Liver (tissue), 9 donors: Measurements from ENCODE around the gene BRINP3. TPM values are rescaled to one million over a fixed set of nuclear protein-coding genes. Genes with fewer than 3 reads are reported as not detected.

Experiments
- DNase-seq: peaks from one replicate; pipeline ENCODE4 v3.0.0-alpha.2; 2017; ENCODE audit warnings: low spot score
- H3K27ac ChIP-seq, 2 donors: one replicate each; pipeline ENCODE4 v1.7.0; 2013; ENCODE audit warnings: inconsistent platforms in 2 of 2, low read length in 2 of 2, control low read depth in 1 of 2, low read depth in 1 of 2, mild to moderate bottlenecking in 1 of 2
- H3K27me3 ChIP-seq, 4 donors: one replicate each; pipeline versions ENCODE4 v1.6.1 to v1.7.0; 2013; ENCODE audit warnings: low read length in 3 of 4, inconsistent platforms in 1 of 4, mild to moderate bottlenecking in 1 of 4, moderate library complexity in 1 of 4; ENCODE audit not compliant: control insufficient read depth in 4 of 4, insufficient read depth in 4 of 4
- H3K36me3 ChIP-seq, 4 donors: one replicate each; pipeline versions ENCODE4 v1.6.1 to v1.7.0; 2013; ENCODE audit warnings: low read length in 3 of 4, mild to moderate bottlenecking in 3 of 4, low read depth in 1 of 4, moderate library complexity in 1 of 4; ENCODE audit not compliant: control insufficient read depth in 4 of 4, insufficient read depth in 3 of 4
- H3K4me1 ChIP-seq, 4 donors: one replicate each; pipeline versions ENCODE4 v1.6.1 to v1.7.0; 2013; ENCODE audit warnings: low read length in 3 of 4, mild to moderate bottlenecking in 3 of 4, moderate library complexity in 1 of 4; ENCODE audit not compliant: control insufficient read depth in 4 of 4, insufficient read depth in 4 of 4
- H3K4me3 ChIP-seq, 3 donors: one replicate each; pipeline versions ENCODE4 v1.6.1 to v1.7.0; 2013; ENCODE audit warnings: low read length in 3 of 3, control low read depth in 1 of 3, low read depth in 1 of 3, mild to moderate bottlenecking in 1 of 3
- H3K9ac ChIP-seq, 2 donors: one replicate each; pipeline ENCODE4 v1.7.0; 2013; ENCODE audit warnings: low read length in 2 of 2, mild to moderate bottlenecking in 2 of 2, moderate library complexity in 2 of 2, control low read depth in 1 of 2, low read depth in 1 of 2
- H3K9me3 ChIP-seq, 4 donors: one replicate each; pipeline versions ENCODE4 v1.6.1 to v1.7.0; 2013; ENCODE audit warnings: low read length in 3 of 4; ENCODE audit not compliant: control insufficient read depth in 4 of 4
- ATF3 ChIP-seq: IDR thresholded peaks from 2 replicates; pipeline ENCODE4 v1.6.1; 2016; ENCODE audit warnings: antibody characterized with exemption
- CTCF ChIP-seq: fragments of 150-350 bp; IDR thresholded peaks from 2 replicates; pipeline ENCODE4 v1.5.1; 2017; ENCODE audit warnings: improper control_type of control experiment, low read depth, low read length; ENCODE audit not compliant: missing input control
- GABPA ChIP-seq, 2 donors: IDR thresholded peaks in 1 of 2; conservative IDR thresholded peaks in 1 of 2; 2 replicates each; pipeline ENCODE4 v1.6.1; 2016; ENCODE audit warnings: antibody characterized with exemption in 2 of 2, mild to moderate bottlenecking in 1 of 2, moderate library complexity in 1 of 2
- HNF4G ChIP-seq: IDR thresholded peaks from 2 replicates; pipeline ENCODE4 v1.6.1; 2016; ENCODE audit warnings: antibody characterized with exemption
- MAX ChIP-seq: IDR thresholded peaks from 2 replicates; pipeline ENCODE4 v1.6.1; 2016; ENCODE audit warnings: antibody characterized with exemption
- NR2F2 ChIP-seq: IDR thresholded peaks from 2 replicates; pipeline ENCODE4 v1.6.1; 2016; ENCODE audit warnings: antibody characterized with exemption
- RXRA ChIP-seq, 2 donors: IDR thresholded peaks; 2 replicates each; pipeline ENCODE4 v1.6.1; 2017 to 2018; ENCODE audit warnings: antibody characterized with exemption in 2 of 2, mild to moderate bottlenecking in 1 of 2
- SP1 ChIP-seq: IDR thresholded peaks from 2 replicates; pipeline ENCODE4 v1.6.1; 2018; ENCODE audit warnings: antibody characterized with exemption, mild to moderate bottlenecking
- TAF1 ChIP-seq: conservative IDR thresholded peaks from 2 replicates; pipeline ENCODE4 v1.6.1; 2016; ENCODE audit warnings: antibody characterized with exemption, mild to moderate bottlenecking
- ZBTB33 ChIP-seq: IDR thresholded peaks from 2 replicates; pipeline ENCODE4 v1.6.1; 2016; ENCODE audit warnings: antibody characterized with exemption
- WGBS: extraction: QIAGEN DNeasy Blood & Tissue Kit; methylation state at CpG from one replicate; pipeline ENCODE4 v1.1.7; 2013; 5-methylcytosine and 5-hydroxymethylcytosine counted together
- polyA plus RNA-seq, 2 donors: library from polyadenylated mRNA; stranded (reverse) in 1 of 2; unstranded in 1 of 2; fragments of 200-250 nt in 1 of 2; fragments of >200 nt in 1 of 2; fragmentation: Nextera tagmentation in 1 of 2; extraction: Ambion mirVana in 1 of 2; gene quantifications; one replicate each; pipeline versions ENCODE4 v1.2.1 to v1.2.3, GENCODE V29; 2013 to 2015
- total RNA-seq, 2 donors: library from RNA; depleted of rRNA; stranded (reverse); fragments of >200 nt; gene quantifications; one replicate each; pipeline ENCODE4 v1.2.3, GENCODE V29; 2014
- donor health status: healthy.
- donor health status: healthy.
- donor health status: healthy.
- donor health status: healthy.
- donor health status: healthy.

Gene BRINP3
- total and polyA plus RNA-seq, 4 donors: 0.02 TPM; not detected in 3

GRCh38 chr1:190474650-190475211 lies 2.9 kb downstream of the BRINP3 start:
- peaks cover 0 to 24% (median 9%) of the 10 kb centered on the region in 4 donors for H3K27me3 ChIP-seq
- DNase-seq: no peak
- H3K9me3 ChIP-seq: no peaks in the 10 kb centered on the region
- 4% methylated on average over 13 of the region's 13 CpGs for WGBS
- H3K27ac ChIP-seq: no peak overlapping the region
- no peaks in the 10 kb centered on the region for H3K36me3 ChIP-seq
- H3K4me3 ChIP-seq: no peak overlapping the region
- H3K4me1 ChIP-seq: peaks cover 0 to 12% (median 9%) of the 10 kb centered on the region in 4 donors
- TF ChIP-seq SP1 (no peak), NR2F2 (no peak), TAF1 (no peak), MAX (no peak), RXRA (IDR thresholded peaks at IDR 0.05) (no peak)
- H3K9ac ChIP-seq: no peak overlapping the region

GRCh38 chr1:190474010-190474409 lies 3.7 kb downstream of the BRINP3 start:
- Histone ChIP-seq H3K36me3 (no peaks in the 10 kb centered on the region), H3K4me3 (no peak overlapping the region), H3K4me1 (peaks cover 0 to 11% (median 8%) of the 10 kb centered on the region in 4 donors), H3K9me3 (no peaks in the 10 kb centered on the region), H3K9ac (no peak overlapping the region), H3K27me3 (peaks cover 0 to 17% (median 9%) of the 10 kb centered on the region in 4 donors), H3K27ac (no peak overlapping the region)
- 40% methylated on average over 2 of the region's 2 CpGs for WGBS
- TF ChIP-seq HNF4G (no peak), CTCF (no peak), GABPA (IDR thresholded peaks at IDR 0.05 in 1 of 2, conservative IDR thresholded peaks at IDR 0.05 in 1 of 2) (no peak), ZBTB33 (no peak)
- no peak for DNase-seq

GRCh38 chr1:190472494-190472893 lies 5.2 kb downstream of the BRINP3 start:
- Histone ChIP-seq H3K4me1 (no peaks in the 10 kb centered on the region), H3K27me3 (peaks cover 0 to 15% (median 5%) of the 10 kb centered on the region in 4 donors), H3K36me3 (no peaks in the 10 kb centered on the region), H3K27ac (no peak overlapping the region), H3K4me3 (no peak overlapping the region), H3K9ac (no peak overlapping the region), H3K9me3 (no peaks in the 10 kb centered on the region)
- TF ChIP-seq ATF3: no peak
- 72% methylated on average over 1 of the region's 1 CpG for WGBS
- DNase-seq: no peak
